ENCODE data around the gene POPDC3. TPM values are rescaled to one million over a fixed set of nuclear protein-coding genes. Genes with fewer than 3 reads are reported as not detected.

Gene POPDC3
- total RNA-seq, 1 donor from 2014 or later = not detected

GRCh38 chr6:105113422-105113821, 66.4 kb downstream of the POPDC3 start:
- no peak for DNase-seq
- no peak overlapping the region for H3K4me3 Mint-ChIP-seq
- H3K9me3 Mint-ChIP-seq = no peaks in the 10 kb centered on the region
- H3K27ac Mint-ChIP-seq = no peak overlapping the region
- H3K36me3 Mint-ChIP-seq (ENCODE audit: low read depth) = no peaks in the 10 kb centered on the region
- H3K4me1 Mint-ChIP-seq = no peaks in the 10 kb centered on the region
- peaks cover 28% of the 10 kb centered on the region for H3K27me3 Mint-ChIP-seq
- intact Hi-C loops (cut with micrococcal nuclease) = no loop called here

GRCh38 chr6:105112577-105112976, 67.2 kb downstream of the POPDC3 start:
- no peak for DNase-seq
- H3K4me1 Mint-ChIP-seq = no peaks in the 10 kb centered on the region
- H3K9me3 Mint-ChIP-seq = no peaks in the 10 kb centered on the region
- no peak overlapping the region for H3K27ac Mint-ChIP-seq
- H3K4me3 Mint-ChIP-seq = no peak overlapping the region
- no peaks in the 10 kb centered on the region for H3K36me3 Mint-ChIP-seq (ENCODE audit: low read depth)
- intact Hi-C loops (cut with micrococcal nuclease) = no loop called here
- peaks cover 30% of the 10 kb centered on the region for H3K27me3 Mint-ChIP-seq

DNA sequence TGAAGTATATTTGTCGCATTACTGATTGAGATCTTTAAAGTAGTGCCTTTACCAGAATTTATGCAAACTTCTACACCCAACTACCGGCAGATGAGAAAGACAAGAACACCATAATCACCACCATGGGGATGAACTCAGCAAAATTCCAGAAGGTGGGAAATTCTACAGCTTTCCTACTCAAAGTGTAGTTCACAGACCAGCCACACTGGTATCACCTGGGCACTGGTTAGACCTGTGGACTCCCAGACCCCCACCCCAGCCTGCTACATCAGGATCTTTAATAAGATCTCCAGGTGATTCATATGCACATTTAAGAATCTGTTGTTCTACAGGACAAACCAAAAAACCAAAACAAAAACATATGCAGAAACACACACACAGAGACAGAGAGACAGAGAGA, 67.9 kb downstream of the POPDC3 start:
- no peaks in the 10 kb centered on the region for H3K9me3 Mint-ChIP-seq
- H3K27me3 Mint-ChIP-seq = peaks cover 29% of the 10 kb centered on the region
- DNase-seq = no peak
- intact Hi-C loops (cut with micrococcal nuclease) = no loop called here
- no peaks in the 10 kb centered on the region for H3K36me3 Mint-ChIP-seq (ENCODE audit: low read depth)
- no peak overlapping the region for H3K27ac Mint-ChIP-seq
- no peak overlapping the region for H3K4me3 Mint-ChIP-seq
- no peaks in the 10 kb centered on the region for H3K4me1 Mint-ChIP-seq

GRCh38 chr6:105111105-105111504, 68.7 kb downstream of the POPDC3 start:
- no peaks in the 10 kb centered on the region for H3K4me1 Mint-ChIP-seq
- DNase-seq = no peak
- no peaks in the 10 kb centered on the region for H3K36me3 Mint-ChIP-seq (ENCODE audit: low read depth)
- intact Hi-C loops (cut with micrococcal nuclease) = no loop called here
- H3K9me3 Mint-ChIP-seq = no peaks in the 10 kb centered on the region
- peaks cover 26% of the 10 kb centered on the region for H3K27me3 Mint-ChIP-seq
- H3K4me3 Mint-ChIP-seq = no peak overlapping the region
- no peak overlapping the region for H3K27ac Mint-ChIP-seq

GRCh38 chr6:105109955-105110895, 69.6 kb downstream of the POPDC3 start:
- H3K4me1 Mint-ChIP-seq = no peaks in the 10 kb centered on the region
- intact Hi-C loops (cut with micrococcal nuclease) = no loop called here
- peaks cover 26% of the 10 kb centered on the region for H3K27me3 Mint-ChIP-seq

DNA sequence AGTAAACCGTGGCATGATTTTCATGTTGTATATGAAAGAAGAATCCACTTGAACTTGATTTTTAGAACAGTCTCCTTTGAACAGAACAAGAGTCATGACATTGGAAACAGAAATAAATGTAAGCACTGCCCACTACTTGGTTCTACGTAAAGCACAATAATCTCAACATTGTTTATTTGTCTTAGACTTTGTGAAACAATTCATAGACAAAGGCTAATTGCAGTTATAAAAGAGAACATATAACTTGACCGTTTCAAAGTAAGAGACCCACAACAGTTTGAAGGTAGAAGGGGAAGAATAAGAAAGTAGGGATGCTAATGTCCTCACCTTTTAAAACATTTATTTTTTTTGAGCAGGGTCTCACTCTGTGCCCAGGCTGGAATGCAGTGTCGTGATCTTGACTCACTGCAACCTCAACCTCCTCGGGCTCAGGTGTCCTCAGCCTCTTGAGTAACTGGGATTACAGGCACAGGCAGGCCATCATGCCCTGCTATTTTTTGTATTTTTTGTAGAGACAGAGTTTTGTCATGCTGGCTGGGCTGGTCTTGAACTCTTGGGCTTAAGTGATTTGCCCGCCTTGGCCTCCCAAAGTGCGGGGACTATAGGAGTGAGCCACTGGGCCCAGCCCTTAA, 71.1 kb downstream of the POPDC3 start:
- Mint-ChIP-seq H3K9me3 (no peaks in the 10 kb centered on the region), H3K4me1 (no peaks in the 10 kb centered on the region), H3K27me3 (peaks cover 25% of the 10 kb centered on the region), H3K4me3 (no peak overlapping the region), H3K27ac (no peak overlapping the region), H3K36me3 (ENCODE audit: low read depth) (no peaks in the 10 kb centered on the region)
- intact Hi-C loops (cut with micrococcal nuclease) = no loop called here
- DNase-seq = no peak

More at GRCh38 chr6:105109955-105110895, 69.6 kb downstream of the POPDC3 start:
- H3K36me3 Mint-ChIP-seq (ENCODE audit: low read depth) = no peaks in the 10 kb centered on the region
- DNase-seq = no peak
- no peak overlapping the region for H3K27ac Mint-ChIP-seq
- no peaks in the 10 kb centered on the region for H3K9me3 Mint-ChIP-seq
- H3K4me3 Mint-ChIP-seq = no peak overlapping the region

Other genes with a start within 250 kb of the POPDC3 start
- not detected in 2 replicates for gene LIN28B, start 222.9 kb downstream of the POPDC3 start, total RNA-seq
- gene PREP, start 223.1 kb upstream of the POPDC3 start, total RNA-seq = 55.2 and 56.2 TPM in 2 replicates